Left ventricle myocardium inferior (tissue), 1 donor: Measurements from ENCODE around the gene FGD4. TPM values are rescaled to one million over a fixed set of nuclear protein-coding genes. Genes with fewer than 3 reads are reported as not detected.

Experiments used
- DNase-seq: peaks from one replicate; pipeline ENCODE4 v3.0.0-alpha.2; 2020
- H3K27ac ChIP-seq: fragments of 200-600 bp; replicated peaks from 2 replicates; pipeline ENCODE4 v1.8.0; 2021
- H3K27me3 ChIP-seq: fragments of 200-600 bp; 2 replicates; pipeline ENCODE4 v1.8.0; 2021; ENCODE audit warnings: low read depth
- H3K36me3 ChIP-seq: fragments of 200-600 bp; 2 replicates; pipeline ENCODE4 v1.8.0; 2021
- H3K4me1 ChIP-seq: fragments of 200-600 bp; 2 replicates; pipeline ENCODE4 v1.8.0; 2021
- H3K4me3 ChIP-seq: fragments of 200-600 bp; 2 replicates; pipeline ENCODE4 v1.8.0; 2021; ENCODE audit warnings: mild to moderate bottlenecking, moderate library complexity
- H3K9me3 ChIP-seq: fragments of 200-600 bp; replicated peaks from 2 replicates; pipeline ENCODE4 v1.8.0; 2021
- intact Hi-C: fragments of 100-400 bp; cut with micrococcal nuclease; formaldehyde crosslinking; loops from one replicate; pipeline ENCODE4 v1.11.0; 2022
- total RNA-seq: library from RNA; stranded (reverse); fragmentation: NEBNext Ultra II Directional; extraction: Animal tissue kit (Norgen Biotek cat#: 25700); gene quantifications from one replicate; pipeline ENCODE4 v1.2.1, GENCODE V29; 2021
- TF ChIP-seq, protein P1 (sequence below): fragments of 200-600 bp; IDR thresholded peaks from 2 replicates; pipeline ENCODE4 v1.8.0; 2021; ENCODE audit warnings: antibody characterized with exemption, mild to moderate bottlenecking, borderline replicate concordance
- donor health status: DM: no; HTN: yes; CAD: no; lungs with severe emphysema.

The FGD4 gene
- total RNA-seq, 1 donor from 2014 or later, result 30.5 TPM

- Histone ChIP-seq H3K27ac (no peak overlapping the region), H3K9me3 (no peaks in the 10 kb centered on the region), H3K4me3 (no peak overlapping the region), H3K27me3 (no peaks in the 10 kb centered on the region), H3K36me3 (no peaks in the 10 kb centered on the region), H3K4me1 (peaks cover 26% of the 10 kb centered on the region)
- TF ChIP-seq, protein P1, sequence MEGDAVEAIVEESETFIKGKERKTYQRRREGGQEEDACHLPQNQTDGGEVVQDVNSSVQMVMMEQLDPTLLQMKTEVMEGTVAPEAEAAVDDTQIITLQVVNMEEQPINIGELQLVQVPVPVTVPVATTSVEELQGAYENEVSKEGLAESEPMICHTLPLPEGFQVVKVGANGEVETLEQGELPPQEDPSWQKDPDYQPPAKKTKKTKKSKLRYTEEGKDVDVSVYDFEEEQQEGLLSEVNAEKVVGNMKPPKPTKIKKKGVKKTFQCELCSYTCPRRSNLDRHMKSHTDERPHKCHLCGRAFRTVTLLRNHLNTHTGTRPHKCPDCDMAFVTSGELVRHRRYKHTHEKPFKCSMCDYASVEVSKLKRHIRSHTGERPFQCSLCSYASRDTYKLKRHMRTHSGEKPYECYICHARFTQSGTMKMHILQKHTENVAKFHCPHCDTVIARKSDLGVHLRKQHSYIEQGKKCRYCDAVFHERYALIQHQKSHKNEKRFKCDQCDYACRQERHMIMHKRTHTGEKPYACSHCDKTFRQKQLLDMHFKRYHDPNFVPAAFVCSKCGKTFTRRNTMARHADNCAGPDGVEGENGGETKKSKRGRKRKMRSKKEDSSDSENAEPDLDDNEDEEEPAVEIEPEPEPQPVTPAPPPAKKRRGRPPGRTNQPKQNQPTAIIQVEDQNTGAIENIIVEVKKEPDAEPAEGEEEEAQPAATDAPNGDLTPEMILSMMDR, result no peak
- DNase-seq, result no peak
- intact Hi-C loops, result no loop called here
Observed at GRCh38 chr12:32462908-32463307, 63.5 kb downstream of the FGD4 start.

DNA sequence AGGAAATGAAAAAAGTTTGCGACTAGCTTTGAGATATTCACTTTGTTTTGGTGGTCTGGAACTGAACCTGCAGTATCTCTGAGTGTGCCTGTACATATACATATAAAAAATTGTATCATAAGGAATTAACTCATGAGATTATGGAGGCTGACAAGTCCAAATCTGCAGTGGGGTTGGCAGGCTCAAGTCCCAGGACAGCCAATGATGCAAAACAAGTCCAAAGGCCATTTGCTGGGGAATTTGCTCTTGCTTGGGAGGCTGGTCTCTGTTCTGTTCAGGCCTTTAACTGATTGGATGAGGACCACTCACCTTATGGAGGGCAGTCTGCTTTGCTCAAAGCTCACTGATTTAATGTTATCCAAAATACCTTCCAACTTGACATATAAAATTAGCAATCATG is 66.8 kb downstream of the FGD4 start:
- Histone ChIP-seq H3K36me3 (no peaks in the 10 kb centered on the region), H3K27ac (no peak overlapping the region), H3K4me1 (peaks cover 33% of the 10 kb centered on the region), H3K4me3 (no peak overlapping the region), H3K9me3 (no peaks in the 10 kb centered on the region), H3K27me3 (no peaks in the 10 kb centered on the region)
- no peak for DNase-seq
- intact Hi-C loops, result no loop called here
- TF ChIP-seq, protein P1, result no peak

DNA sequence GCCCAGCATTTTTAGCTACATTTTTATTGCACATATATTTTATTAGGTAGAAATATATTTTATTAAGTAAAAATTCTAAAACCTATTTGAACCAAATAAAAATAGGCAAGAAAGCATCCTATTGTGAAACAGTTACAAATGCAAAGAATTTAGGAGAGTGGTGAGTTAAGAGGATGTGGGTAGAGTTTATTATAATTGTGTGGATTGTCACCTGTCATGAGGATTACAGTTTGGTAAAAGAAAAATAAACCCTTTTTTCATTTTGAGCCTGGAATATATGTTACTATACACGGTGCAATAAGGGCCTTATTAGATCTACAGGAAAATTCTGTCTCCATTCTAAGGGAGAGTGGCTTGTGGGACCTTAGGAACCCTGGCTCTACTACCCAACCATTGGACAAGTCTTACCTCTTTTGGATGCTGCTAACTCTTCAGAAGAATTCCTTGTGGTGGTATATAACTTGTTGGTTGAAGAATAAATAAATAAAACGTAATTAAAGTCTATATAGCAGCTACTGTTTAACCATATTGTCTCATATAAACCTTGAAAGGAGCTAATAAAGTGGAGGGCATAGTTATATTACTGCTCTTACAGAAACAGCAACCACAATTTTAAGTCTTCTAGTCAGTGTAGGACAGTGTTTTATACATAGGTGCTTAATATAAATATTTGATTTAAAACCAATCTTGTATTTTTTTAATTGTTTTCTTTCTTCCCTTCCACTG is 67.8 kb downstream of the FGD4 start:
- no peaks in the 10 kb centered on the region for H3K9me3 ChIP-seq
- peak overlapping the region; percentile 81 for H3K27ac ChIP-seq
- peaks cover 33% of the 10 kb centered on the region for H3K4me1 ChIP-seq
- no peak overlapping the region for H3K4me3 ChIP-seq
- intact Hi-C loops, result no loop called here
- TF ChIP-seq, protein P1, result no peak
- DNase-seq, result no peak
- no peaks in the 10 kb centered on the region for H3K36me3 ChIP-seq
- no peaks in the 10 kb centered on the region for H3K27me3 ChIP-seq

- Histone ChIP-seq H3K27ac (peak overlapping the region; percentile 81), H3K9me3 (no peaks in the 10 kb centered on the region), H3K36me3 (no peaks in the 10 kb centered on the region), H3K4me3 (peak overlapping the region; percentile 3), H3K27me3 (no peaks in the 10 kb centered on the region), H3K4me1 (peaks cover 27% of the 10 kb centered on the region)
- no peak for DNase-seq
- TF ChIP-seq, protein P1, result no peak
- intact Hi-C loops, result no loop called here
Observed at GRCh38 chr12:32467959-32468863, 68.9 kb downstream of the FGD4 start.

- no peak for DNase-seq
- Histone ChIP-seq H3K36me3 (no peaks in the 10 kb centered on the region), H3K27me3 (no peaks in the 10 kb centered on the region), H3K27ac (no peak overlapping the region), H3K4me3 (no peak overlapping the region), H3K9me3 (no peaks in the 10 kb centered on the region), H3K4me1 (peaks cover 20% of the 10 kb centered on the region)
- intact Hi-C loops, result no loop called here
- TF ChIP-seq, protein P1, result no peak
Observed at GRCh38 chr12:32470936-32471470, 71.6 kb downstream of the FGD4 start.
